ENCODE data around the gene ZACN. TPM values are rescaled to one million over a fixed set of nuclear protein-coding genes. Genes with fewer than 3 reads are reported as not detected.
A peak's percentile ranks its signal among the peaks of the same experiment; 100 is the strongest.
"Not testable (repeated sequence)": the region's sequence is repeated elsewhere in the genome, so short reads cannot be mapped to it uniquely, and the experiment has no call there.

Gene ZACN
- total RNA-seq, 1 donor from 2014 or later = 2.7 TPM

- Mint-ChIP-seq H3K4me3 (no peak overlapping the region), H3K9me3 (no peaks in the 10 kb centered on the region), H3K27me3 (ENCODE audit: insufficient read depth) (no peaks in the 10 kb centered on the region), H3K36me3 (ENCODE audit: low read depth) (peaks cover 62% of the 10 kb centered on the region), H3K27ac (no peak overlapping the region), H3K4me1 (ENCODE audit: low read depth) (peaks cover 2% of the 10 kb centered on the region)
- DNase-seq (ENCODE audit: low spot score) = no peak
- intact Hi-C loops (cut with micrococcal nuclease) = no loop called here
These were observed 30.9 kb upstream of the ZACN start for GRCh38 chr17:76048025-76048605.

GRCh38 chr17:76048711-76049110 is 30.3 kb upstream of the ZACN start:
- no peak overlapping the region for H3K27ac Mint-ChIP-seq
- peaks cover 63% of the 10 kb centered on the region for H3K36me3 Mint-ChIP-seq (ENCODE audit: low read depth)
- intact Hi-C loops (cut with micrococcal nuclease) = no loop called here
- no peaks in the 10 kb centered on the region for H3K9me3 Mint-ChIP-seq
- no peak overlapping the region for H3K4me3 Mint-ChIP-seq
- H3K4me1 Mint-ChIP-seq (ENCODE audit: low read depth) = peaks cover 8% of the 10 kb centered on the region
- no peak for DNase-seq (ENCODE audit: low spot score)
- H3K27me3 Mint-ChIP-seq (ENCODE audit: insufficient read depth) = no peaks in the 10 kb centered on the region

GRCh38 chr17:76049239-76049638 is 29.7 kb upstream of the ZACN start:
- Mint-ChIP-seq H3K27ac (peak overlapping the region; percentile 25), H3K27me3 (ENCODE audit: insufficient read depth) (no peaks in the 10 kb centered on the region), H3K4me3 (no peak overlapping the region), H3K36me3 (ENCODE audit: low read depth) (peaks cover 62% of the 10 kb centered on the region), H3K9me3 (no peaks in the 10 kb centered on the region), H3K4me1 (ENCODE audit: low read depth) (peaks cover 13% of the 10 kb centered on the region)
- intact Hi-C loops (cut with micrococcal nuclease) = no loop called here
- no peak for DNase-seq (ENCODE audit: low spot score)

GRCh38 chr17:76049836-76050537 is 29.0 kb upstream of the ZACN start:
- Mint-ChIP-seq H3K27ac (peak overlapping the region; percentile 55), H3K4me1 (ENCODE audit: low read depth) (peaks cover 14% of the 10 kb centered on the region)

GRCh38 chr17:76050538-76051467 is 28.2 kb upstream of the ZACN start:
- Mint-ChIP-seq H3K4me1 (ENCODE audit: low read depth) (peaks cover 14% of the 10 kb centered on the region), H3K36me3 (ENCODE audit: low read depth) (peaks cover 50% of the 10 kb centered on the region), H3K4me3 (no peak overlapping the region), H3K9me3 (no peaks in the 10 kb centered on the region), H3K27ac (no peak overlapping the region), H3K27me3 (ENCODE audit: insufficient read depth) (no peaks in the 10 kb centered on the region)
- no peak for DNase-seq (ENCODE audit: low spot score)
- intact Hi-C loops (cut with micrococcal nuclease) = no loop called here

More at GRCh38 chr17:76049836-76050537, 29.0 kb upstream of the ZACN start:
- Mint-ChIP-seq H3K27me3 (ENCODE audit: insufficient read depth) (no peaks in the 10 kb centered on the region), H3K4me3 (no peak overlapping the region), H3K9me3 (no peaks in the 10 kb centered on the region), H3K36me3 (ENCODE audit: low read depth) (peaks cover 57% of the 10 kb centered on the region)
- intact Hi-C loops (cut with micrococcal nuclease) = no loop called here
- no peak for DNase-seq (ENCODE audit: low spot score)

- intact Hi-C loops (cut with micrococcal nuclease) = no loop called here
- Mint-ChIP-seq H3K4me1 (ENCODE audit: low read depth) (peaks cover 14% of the 10 kb centered on the region), H3K4me3 (no peak overlapping the region), H3K9me3 (no peaks in the 10 kb centered on the region), H3K27me3 (ENCODE audit: insufficient read depth) (no peaks in the 10 kb centered on the region), H3K36me3 (ENCODE audit: low read depth) (peaks cover 49% of the 10 kb centered on the region), H3K27ac (no peak overlapping the region)
- DNase-seq (ENCODE audit: low spot score) = no peak
These were observed 27.4 kb upstream of the ZACN start for GRCh38 chr17:76051561-76051960.

- no peak for DNase-seq (ENCODE audit: low spot score)
- peak overlapping the region; percentile 34 for H3K27ac Mint-ChIP-seq
- no peaks in the 10 kb centered on the region for H3K9me3 Mint-ChIP-seq
- peaks cover 51% of the 10 kb centered on the region for H3K36me3 Mint-ChIP-seq (ENCODE audit: low read depth)
- H3K4me3 Mint-ChIP-seq = no peak overlapping the region
- intact Hi-C loops (cut with micrococcal nuclease) = no loop called here
- no peaks in the 10 kb centered on the region for H3K27me3 Mint-ChIP-seq (ENCODE audit: insufficient read depth)
- peaks cover 14% of the 10 kb centered on the region for H3K4me1 Mint-ChIP-seq (ENCODE audit: low read depth)
These were observed 25.5 kb upstream of the ZACN start for GRCh38 chr17:76053246-76054111.

GRCh38 chr17:76054112-76054476 is 24.9 kb upstream of the ZACN start:
- peaks cover 14% of the 10 kb centered on the region for H3K4me1 Mint-ChIP-seq (ENCODE audit: low read depth)
- no peaks in the 10 kb centered on the region for H3K9me3 Mint-ChIP-seq
- H3K27ac Mint-ChIP-seq = no peak overlapping the region
- intact Hi-C loops (cut with micrococcal nuclease) = no loop called here
- peaks cover 49% of the 10 kb centered on the region for H3K36me3 Mint-ChIP-seq (ENCODE audit: low read depth)
- no peak for DNase-seq (ENCODE audit: low spot score)
- no peak overlapping the region for H3K4me3 Mint-ChIP-seq
- H3K27me3 Mint-ChIP-seq (ENCODE audit: insufficient read depth) = no peaks in the 10 kb centered on the region

- peaks cover 47% of the 10 kb centered on the region for H3K36me3 Mint-ChIP-seq (ENCODE audit: low read depth)
- no peak overlapping the region for H3K4me3 Mint-ChIP-seq
- no peaks in the 10 kb centered on the region for H3K9me3 Mint-ChIP-seq
- H3K27me3 Mint-ChIP-seq (ENCODE audit: insufficient read depth) = no peaks in the 10 kb centered on the region
- peaks cover 14% of the 10 kb centered on the region for H3K4me1 Mint-ChIP-seq (ENCODE audit: low read depth)
- H3K27ac Mint-ChIP-seq = no peak overlapping the region
- intact Hi-C loops (cut with micrococcal nuclease) = no loop called here
- no peak for DNase-seq (ENCODE audit: low spot score)
These were observed 22.1 kb upstream of the ZACN start for GRCh38 chr17:76056882-76057281.

- intact Hi-C loops (cut with micrococcal nuclease); H3K27me3 Mint-ChIP-seq (ENCODE audit: insufficient read depth): not testable (repeated sequence)
- peaks cover 55% of the 10 kb centered on the region for H3K36me3 Mint-ChIP-seq (ENCODE audit: low read depth)
These were observed 20.7 kb upstream of the ZACN start for GRCh38 chr17:76058264-76058663.

GRCh38 chr17:76063875-76064546 is 15.0 kb upstream of the ZACN start:
- DNase-seq (ENCODE audit: low spot score) = no peak
- peaks cover 28% of the 10 kb centered on the region for H3K4me1 Mint-ChIP-seq (ENCODE audit: low read depth)
- intact Hi-C loops (cut with micrococcal nuclease) = loop anchor here (1.0 kb wide), 1 partner anchor 7 kb away; no protein-coding TSS in a partner anchor
- peak overlapping the region; percentile 65 for H3K27ac Mint-ChIP-seq
- H3K36me3 Mint-ChIP-seq (ENCODE audit: low read depth) = peaks cover 58% of the 10 kb centered on the region
- H3K4me3 Mint-ChIP-seq = peak overlapping the region; percentile 41
- no peaks in the 10 kb centered on the region for H3K9me3 Mint-ChIP-seq
- H3K27me3 Mint-ChIP-seq (ENCODE audit: insufficient read depth) = no peaks in the 10 kb centered on the region

More at GRCh38 chr17:76058264-76058663, 20.7 kb upstream of the ZACN start:
- not testable (repeated sequence) for H3K4me3 Mint-ChIP-seq; DNase-seq (ENCODE audit: low spot score); H3K27ac Mint-ChIP-seq; H3K9me3 Mint-ChIP-seq
- H3K4me1 Mint-ChIP-seq (ENCODE audit: low read depth) = peaks cover 11% of the 10 kb centered on the region

GRCh38 chr17:76065775-76066174 is 13.2 kb upstream of the ZACN start:
- Mint-ChIP-seq H3K4me1 (ENCODE audit: low read depth) (peaks cover 35% of the 10 kb centered on the region), H3K4me3 (no peak overlapping the region), H3K9me3 (no peaks in the 10 kb centered on the region), H3K36me3 (ENCODE audit: low read depth) (peaks cover 56% of the 10 kb centered on the region), H3K27ac (peak overlapping the region; percentile 58), H3K27me3 (ENCODE audit: insufficient read depth) (no peaks in the 10 kb centered on the region)
- DNase-seq (ENCODE audit: low spot score) = no peak
- intact Hi-C loops (cut with micrococcal nuclease) = no loop called here
